Measurements from ENCODE around the gene TMEM182. TPM values are rescaled to one million over a fixed set of nuclear protein-coding genes. Genes with fewer than 3 reads are reported as not detected.

Gene TMEM182
- total RNA-seq, 1 experiment from 2014 or later: 6.7 TPM

DNA sequence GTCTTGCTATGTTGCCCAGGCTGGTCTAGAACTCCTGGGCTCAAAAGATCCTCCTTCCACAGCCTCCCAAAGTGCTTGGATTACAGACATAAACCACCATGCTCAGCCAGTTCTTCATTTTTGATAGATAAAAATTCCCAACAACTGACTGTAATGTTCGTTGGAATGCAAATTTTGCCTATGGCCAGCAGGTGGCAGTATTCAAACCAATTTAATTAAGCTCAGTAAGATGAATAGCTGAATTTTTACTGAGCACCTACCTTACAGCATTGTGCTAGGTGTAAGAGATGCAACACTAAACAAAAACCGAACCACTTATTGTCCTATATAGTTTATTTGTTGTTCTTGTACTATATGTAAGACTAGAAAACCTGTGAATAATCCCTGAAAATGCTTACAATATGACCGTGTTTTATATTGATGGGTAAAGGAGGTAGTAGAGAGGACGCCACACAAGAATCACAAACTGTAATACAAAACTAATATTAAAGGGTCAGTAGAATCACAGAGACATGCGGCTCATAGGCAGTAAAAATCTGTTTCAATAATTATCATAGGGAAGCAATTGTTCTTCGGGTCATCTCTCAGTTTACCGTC lies 8.2 kb upstream of the TMEM182 start:
- Histone ChIP-seq H3K27me3 (no peaks in the 10 kb centered on the region), H3K36me3 (no peaks in the 10 kb centered on the region; the same call in 1 of the 2 replicates)
- peak in 1 of 2 experiments; percentile 73 for DNase-seq

DNA sequence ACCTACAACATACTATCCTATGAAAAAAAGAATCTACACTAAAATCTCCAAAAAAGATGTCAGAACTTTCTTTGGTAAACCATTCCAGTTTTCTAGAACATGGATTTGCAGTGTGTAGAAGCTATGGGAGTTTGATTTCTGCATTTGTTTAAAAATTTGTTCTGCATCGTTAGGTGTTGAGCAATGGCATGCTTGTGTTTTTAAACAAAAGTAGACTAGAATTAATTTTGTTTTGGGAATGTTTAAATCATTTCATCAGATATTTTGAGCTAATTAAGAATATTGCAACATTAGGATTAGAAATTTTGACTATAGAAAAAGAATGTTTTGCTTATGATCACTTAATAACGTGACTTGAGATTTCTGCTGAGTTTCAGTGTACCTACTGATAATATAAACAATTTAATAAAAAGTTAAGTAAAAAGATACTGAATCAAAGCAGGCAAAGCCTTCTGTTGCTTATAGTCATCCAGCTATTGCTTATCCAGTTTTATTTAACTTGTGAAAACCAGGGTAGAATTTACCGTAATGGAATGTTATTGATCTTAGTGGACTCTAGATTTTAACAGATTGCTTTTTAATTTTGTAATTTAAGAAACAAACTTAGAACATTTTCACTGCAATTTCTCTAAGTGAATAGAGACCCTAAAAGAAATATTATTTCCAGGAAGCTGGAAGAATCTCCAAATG lies 7.2 kb upstream of the TMEM182 start:
- no peak overlapping the region for H3K4me3 ChIP-seq
- H3K4me1 ChIP-seq: no peaks in the 10 kb centered on the region
- no peaks in the 10 kb centered on the region for H3K27me3 ChIP-seq
- no peak overlapping the region for H3K27ac ChIP-seq
- DNase-seq: no peak
- H3K9me3 ChIP-seq (replicated peaks): no peaks in the 10 kb centered on the region
- no peaks in the 10 kb centered on the region; the same call in 1 of the 2 replicates for H3K36me3 ChIP-seq

More for the DNA sequence above, 8.2 kb upstream of the TMEM182 start:
- Histone ChIP-seq H3K4me3 (no peak overlapping the region), H3K27ac (no peak overlapping the region), H3K4me1 (no peaks in the 10 kb centered on the region), H3K9me3 (replicated peaks) (no peaks in the 10 kb centered on the region)

DNA sequence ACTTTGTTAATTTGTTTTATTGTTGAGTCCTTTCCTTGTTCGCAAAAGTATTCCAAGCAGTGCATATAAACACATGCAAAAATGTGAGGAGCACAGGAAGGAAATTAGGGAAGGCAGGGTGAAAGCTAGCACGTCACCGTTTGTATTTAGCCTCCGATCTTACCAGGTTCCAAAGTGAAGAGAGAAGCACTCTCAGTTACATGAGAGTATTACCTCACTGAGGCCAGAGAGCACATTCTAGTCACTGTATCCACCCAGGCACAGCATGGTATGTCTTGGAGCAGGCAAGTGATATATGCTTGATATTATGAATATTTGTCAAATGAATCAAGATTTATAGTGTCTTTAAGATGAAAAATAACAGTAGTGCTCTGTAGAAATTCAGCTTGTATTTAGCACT lies 6.5 kb upstream of the TMEM182 start:
- Histone ChIP-seq H3K36me3 (no peaks in the 10 kb centered on the region; the same call in 1 of the 2 replicates), H3K9me3 (replicated peaks) (no peaks in the 10 kb centered on the region), H3K27ac (no peak overlapping the region), H3K4me3 (no peak overlapping the region), H3K4me1 (no peaks in the 10 kb centered on the region), H3K27me3 (no peaks in the 10 kb centered on the region)
- DNase-seq: no peak

DNA sequence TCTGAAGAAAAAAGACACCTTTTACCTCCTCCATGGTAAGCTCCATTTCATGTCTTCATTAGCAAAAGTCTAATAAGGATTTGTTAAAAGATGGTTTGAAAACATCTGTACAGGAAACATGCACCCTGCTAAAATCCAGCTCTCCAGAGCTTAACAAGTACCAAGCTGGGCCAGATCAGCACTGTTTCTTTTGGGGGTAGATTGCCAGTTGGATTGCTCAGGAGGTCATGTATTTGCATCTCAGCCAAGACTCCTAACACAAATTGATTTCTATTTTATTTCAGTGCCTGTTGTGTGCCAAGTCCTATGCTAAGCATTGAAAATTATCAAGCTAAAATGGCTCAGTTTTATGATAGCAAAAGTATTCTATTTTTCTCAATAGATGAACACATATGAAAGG lies 3.4 kb upstream of the TMEM182 start:
- Histone ChIP-seq H3K9me3 (replicated peaks) (no peaks in the 10 kb centered on the region), H3K27me3 (no peaks in the 10 kb centered on the region), H3K4me1 (no peaks in the 10 kb centered on the region), H3K4me3 (no peak overlapping the region), H3K27ac (no peak overlapping the region), H3K36me3 (no peaks in the 10 kb centered on the region; the same call in 1 of the 2 replicates)
- no peak for DNase-seq

DNA sequence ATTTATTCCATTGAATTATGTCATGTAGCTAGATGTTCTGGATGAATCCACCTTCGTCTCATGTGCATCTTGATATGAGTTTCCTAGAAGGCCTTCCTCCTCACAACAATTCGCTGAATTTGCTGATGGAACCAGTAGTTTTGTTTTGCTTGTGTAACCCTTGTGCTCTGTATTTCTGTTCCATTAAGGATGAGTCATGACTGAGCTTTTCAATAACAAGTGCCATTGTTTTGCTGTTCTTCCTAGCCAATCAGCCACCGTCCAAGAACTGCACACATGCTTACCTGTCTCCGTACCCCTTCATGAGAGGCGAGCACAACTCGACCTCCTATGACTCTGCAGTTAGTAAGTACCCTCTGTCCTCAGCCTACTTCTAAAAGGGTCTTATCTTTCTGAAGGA lies 2.3 kb downstream of the TMEM182 start:
- no peak for DNase-seq
- Histone ChIP-seq H3K4me1 (no peaks in the 10 kb centered on the region), H3K27ac (no peak overlapping the region), H3K27me3 (no peaks in the 10 kb centered on the region), H3K9me3 (replicated peaks) (no peaks in the 10 kb centered on the region), H3K4me3 (no peak overlapping the region), H3K36me3 (peaks cover 2% of the 10 kb centered on the region)

DNA sequence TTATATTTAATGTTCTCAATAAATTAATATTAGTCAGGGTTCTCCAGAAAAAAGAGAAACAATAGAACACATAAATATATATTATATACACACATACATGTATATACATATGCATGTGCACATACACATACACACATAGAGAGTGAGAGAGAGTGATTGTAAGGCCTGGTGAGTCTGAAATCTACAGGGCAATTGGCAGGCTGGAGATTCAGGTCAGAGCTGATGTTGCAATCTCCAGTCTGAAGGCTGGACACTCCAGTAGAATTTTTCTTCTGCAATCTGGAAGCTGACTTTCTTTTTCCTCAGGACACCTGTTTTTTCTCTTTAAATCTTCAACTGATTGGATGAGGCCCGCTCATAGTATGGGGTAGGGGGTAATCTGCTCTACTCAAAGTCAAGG lies 3.2 kb downstream of the TMEM182 start:
- Histone ChIP-seq H3K27me3 (no peaks in the 10 kb centered on the region), H3K4me3 (no peak overlapping the region), H3K27ac (no peak overlapping the region), H3K9me3 (replicated peaks) (no peaks in the 10 kb centered on the region), H3K36me3 (peaks cover 2% of the 10 kb centered on the region), H3K4me1 (no peaks in the 10 kb centered on the region)
- no peak for DNase-seq

DNA sequence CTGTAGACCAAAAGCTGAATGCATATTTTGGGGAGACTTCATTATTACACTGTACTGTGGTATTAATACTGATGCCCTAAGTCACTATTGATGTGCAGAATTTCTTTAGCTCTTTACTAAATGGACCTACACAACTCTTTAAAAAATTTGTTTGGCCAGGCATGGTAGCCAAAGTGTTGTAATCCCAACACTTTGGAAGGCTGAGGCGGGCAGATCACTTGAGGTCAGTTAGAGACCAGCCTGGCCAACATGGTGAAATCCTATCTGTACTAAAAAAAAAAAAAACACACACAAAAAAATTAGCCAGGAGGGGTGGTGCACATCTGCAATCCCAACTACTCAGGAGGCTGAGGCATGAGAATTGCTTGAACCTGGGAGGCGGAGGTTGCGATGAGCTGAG lies 6.4 kb downstream of the TMEM182 start:
- Histone ChIP-seq H3K4me3 (no peak overlapping the region), H3K4me1 (peaks cover 6% of the 10 kb centered on the region; the same call in 1 of the 2 replicates), H3K27ac (no peak overlapping the region), H3K27me3 (no peaks in the 10 kb centered on the region), H3K36me3 (peaks cover 2% of the 10 kb centered on the region), H3K9me3 (replicated peaks) (no peaks in the 10 kb centered on the region)
- no peak for DNase-seq

DNA sequence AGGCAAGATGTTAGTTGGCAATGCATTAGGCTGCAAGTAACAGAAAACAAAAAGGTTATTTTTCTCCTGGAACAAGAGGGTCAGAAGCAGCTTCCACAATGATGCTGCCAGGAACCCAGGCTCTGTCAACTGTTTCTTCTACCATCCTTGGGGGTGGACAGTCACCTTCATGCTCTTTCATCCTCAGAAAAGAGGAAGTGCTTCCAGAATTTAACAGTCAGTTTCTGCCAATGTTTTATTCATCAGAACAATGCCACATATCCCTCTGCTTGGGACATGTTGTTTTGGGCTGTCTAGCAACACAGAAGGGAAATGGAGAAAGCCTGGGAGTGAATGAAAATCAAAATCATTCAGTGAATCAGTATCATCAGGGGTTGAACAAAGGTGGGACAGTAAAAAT lies 7.1 kb downstream of the TMEM182 start:
- H3K27ac ChIP-seq: no peak overlapping the region
- no peaks in the 10 kb centered on the region for H3K27me3 ChIP-seq

DNA sequence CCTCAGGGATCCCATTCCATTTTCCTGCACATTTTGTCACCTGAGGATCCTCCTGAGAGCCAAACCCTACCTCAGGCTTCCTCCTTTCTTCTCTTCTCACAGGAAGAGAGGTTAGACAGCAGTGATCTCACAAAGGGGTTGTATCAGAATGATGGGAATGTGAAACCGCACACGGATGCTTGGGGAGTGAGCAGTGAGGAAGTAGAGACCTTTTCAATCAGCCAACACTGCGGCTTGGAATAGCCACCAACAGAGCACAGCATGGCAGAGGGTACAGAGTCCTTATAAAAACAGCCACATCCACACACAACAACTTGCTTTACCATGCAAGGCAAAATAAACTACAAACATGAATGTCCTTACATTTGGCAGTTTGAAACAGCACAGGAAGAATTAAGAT lies 8.7 kb downstream of the TMEM182 start:
- no peak for DNase-seq
- no peak overlapping the region for H3K27ac ChIP-seq

More for the DNA sequence above, 7.1 kb downstream of the TMEM182 start:
- peaks cover 9% of the 10 kb centered on the region for H3K4me1 ChIP-seq
- H3K9me3 ChIP-seq (replicated peaks): no peaks in the 10 kb centered on the region
- no peak for DNase-seq
- H3K4me3 ChIP-seq: no peak overlapping the region
- peaks cover 2% of the 10 kb centered on the region for H3K36me3 ChIP-seq

DNA sequence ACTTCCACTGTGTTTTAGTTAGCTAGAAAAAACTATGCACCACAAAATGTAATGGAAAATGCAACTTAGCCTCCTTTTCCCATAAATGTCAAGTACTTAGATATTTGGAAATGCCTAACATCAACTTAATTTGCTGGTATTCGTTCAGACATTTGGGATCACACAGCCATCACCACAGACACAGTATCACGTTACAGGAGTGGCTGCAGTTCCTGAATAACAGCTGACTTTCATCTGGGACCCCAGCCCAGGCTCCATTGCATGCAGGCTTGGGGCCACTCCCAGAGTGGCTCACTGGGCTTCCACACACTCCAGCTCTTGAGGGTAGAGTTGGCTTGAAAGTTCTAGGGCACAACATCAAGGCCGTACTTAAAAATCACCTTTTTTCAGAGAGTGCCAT lies 9.3 kb downstream of the TMEM182 start:
- H3K27ac ChIP-seq: no peak overlapping the region
- H3K4me1 ChIP-seq: peaks cover 9% of the 10 kb centered on the region
- no peak overlapping the region for H3K4me3 ChIP-seq
- DNase-seq: peak; percentile 32 to 53
- H3K27me3 ChIP-seq: no peaks in the 10 kb centered on the region
- H3K36me3 ChIP-seq: no peaks in the 10 kb centered on the region; the same call in 1 of the 2 replicates
- no peaks in the 10 kb centered on the region for H3K9me3 ChIP-seq (replicated peaks)

More for the DNA sequence above, 8.7 kb downstream of the TMEM182 start:
- H3K4me3 ChIP-seq: no peak overlapping the region
- no peaks in the 10 kb centered on the region for H3K9me3 ChIP-seq (replicated peaks)
- no peaks in the 10 kb centered on the region for H3K27me3 ChIP-seq
- H3K36me3 ChIP-seq: no peaks in the 10 kb centered on the region; the same call in 1 of the 2 replicates
- peaks cover 9% of the 10 kb centered on the region for H3K4me1 ChIP-seq

DNA sequence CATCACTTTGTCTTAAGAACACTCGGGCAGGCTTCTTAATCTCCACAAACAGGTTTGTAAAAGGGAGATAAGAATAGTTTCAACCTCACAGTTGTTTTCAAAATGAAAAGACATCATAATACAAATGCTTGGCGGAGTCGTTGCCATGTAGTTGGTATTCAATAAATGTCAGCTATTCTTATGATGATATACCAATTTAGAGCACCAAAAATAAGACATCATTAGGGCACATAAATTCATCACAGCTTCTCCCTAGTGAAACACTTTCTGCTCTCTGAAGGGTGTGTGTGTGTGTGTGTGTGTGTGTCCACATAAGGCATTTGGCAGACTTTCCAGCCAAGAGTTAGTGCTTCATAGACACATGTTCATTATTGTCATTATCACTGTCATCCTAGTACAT lies 10.8 kb downstream of the TMEM182 start:
- Histone ChIP-seq H3K9me3 (replicated peaks) (no peaks in the 10 kb centered on the region), H3K4me1 (peaks cover 9% of the 10 kb centered on the region), H3K27me3 (no peaks in the 10 kb centered on the region), H3K36me3 (no peaks in the 10 kb centered on the region; the same call in 1 of the 2 replicates), H3K27ac (no peak overlapping the region), H3K4me3 (no peak overlapping the region)
- no peak for DNase-seq

DNA sequence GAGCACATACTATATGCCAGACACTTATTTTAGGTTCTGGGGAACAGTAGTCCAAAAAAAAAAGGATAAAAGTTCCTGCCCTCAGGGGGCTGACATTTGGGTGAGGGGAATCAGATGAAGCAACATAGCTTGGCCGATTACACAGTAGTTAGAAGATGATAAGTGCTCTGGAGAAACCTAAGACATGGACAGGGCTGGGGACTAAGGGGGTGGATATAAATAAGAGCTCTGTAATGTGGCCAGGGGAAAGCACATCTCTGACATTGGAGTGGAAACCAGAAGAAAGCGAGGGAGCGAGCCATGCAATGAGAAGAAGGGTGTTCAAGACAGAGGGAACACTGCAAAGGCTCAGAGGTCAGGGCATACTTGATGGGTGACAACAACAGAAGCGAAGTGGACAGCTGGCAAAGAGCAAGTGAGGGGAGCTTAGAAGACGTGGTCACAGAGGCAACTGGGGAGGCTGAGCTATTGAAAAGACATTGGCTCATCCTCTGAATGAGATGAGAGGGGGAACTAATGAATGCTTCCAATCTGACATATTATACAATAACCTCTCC lies 11.4 kb downstream of the TMEM182 start:
- peak; percentile 33 to 43 for DNase-seq

DNA sequence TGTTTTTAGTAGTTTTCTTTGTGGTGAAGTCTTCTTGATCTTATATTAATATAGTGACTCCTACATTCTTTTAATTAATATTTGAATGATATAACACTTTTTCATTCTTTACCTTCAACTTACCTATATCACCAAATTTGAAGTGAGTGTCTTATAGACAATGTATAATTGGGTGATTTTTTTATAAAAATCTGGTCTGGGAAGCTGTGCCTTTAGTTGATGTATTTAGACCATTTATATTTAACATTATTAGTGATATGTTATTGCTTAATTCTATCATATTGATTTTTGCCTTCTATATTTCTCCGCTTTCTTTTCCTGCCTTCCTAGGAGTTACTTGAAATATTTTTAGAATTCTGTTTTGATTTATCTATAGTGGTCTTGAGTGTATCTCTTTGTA lies 16.4 kb downstream of the TMEM182 start:
- H3K27ac ChIP-seq: no peak overlapping the region
- no peaks in the 10 kb centered on the region for H3K27me3 ChIP-seq
- DNase-seq: no peak
- H3K36me3 ChIP-seq: no peaks in the 10 kb centered on the region
- H3K4me3 ChIP-seq: no peak overlapping the region
- no peaks in the 10 kb centered on the region for H3K9me3 ChIP-seq (replicated peaks)
- H3K4me1 ChIP-seq: peaks cover 3% of the 10 kb centered on the region; the same call in 1 of the 2 replicates

More for the DNA sequence above, 11.4 kb downstream of the TMEM182 start:
- Histone ChIP-seq H3K9me3 (replicated peaks) (no peaks in the 10 kb centered on the region), H3K4me3 (no peak overlapping the region), H3K4me1 (peaks cover 9% of the 10 kb centered on the region), H3K36me3 (no peaks in the 10 kb centered on the region; the same call in 1 of the 2 replicates), H3K27me3 (no peaks in the 10 kb centered on the region), H3K27ac (no peak overlapping the region)

DNA sequence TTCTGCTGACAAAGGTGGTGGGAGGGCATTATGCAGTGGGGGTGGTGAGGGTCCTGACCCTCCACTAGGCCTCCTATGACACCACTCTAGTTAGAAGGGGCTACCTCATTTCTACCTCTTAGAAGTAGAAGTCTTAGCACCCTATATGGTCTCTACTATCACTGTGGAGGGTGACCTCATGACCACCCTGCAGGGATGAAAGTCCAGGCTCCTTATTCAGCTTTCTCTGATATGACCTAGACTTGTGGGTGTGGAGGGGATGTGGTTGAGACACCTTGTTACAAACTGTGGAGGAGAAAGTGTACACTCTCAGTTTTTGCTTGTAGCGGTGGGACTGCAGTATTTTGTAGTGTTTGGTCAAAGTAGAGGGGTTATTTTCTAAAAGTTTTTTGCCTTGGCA lies 18.6 kb downstream of the TMEM182 start:
- Histone ChIP-seq H3K27ac (no peak overlapping the region), H3K9me3 (replicated peaks) (no peaks in the 10 kb centered on the region), H3K4me1 (no peaks in the 10 kb centered on the region), H3K27me3 (no peaks in the 10 kb centered on the region), H3K4me3 (no peak overlapping the region), H3K36me3 (no peaks in the 10 kb centered on the region)
- no peak for DNase-seq

DNA sequence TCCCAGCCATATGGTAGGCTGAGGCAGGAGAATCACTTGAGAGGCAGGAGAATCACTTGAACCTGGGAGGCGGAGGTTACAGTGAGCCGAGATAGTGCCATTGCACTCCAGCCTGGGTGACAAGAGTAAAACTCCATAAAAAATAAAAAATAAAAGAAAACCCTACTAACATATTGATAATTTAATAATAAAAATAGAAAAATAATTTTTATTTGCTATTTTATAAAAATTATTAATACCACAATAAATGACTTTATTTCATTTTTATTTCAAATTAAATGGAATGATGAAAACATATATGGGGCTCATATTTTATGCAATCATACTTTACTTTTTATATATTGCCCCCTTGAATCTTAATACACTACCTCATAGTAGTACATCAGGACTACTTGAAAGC lies 20.4 kb downstream of the TMEM182 start:
- Histone ChIP-seq H3K36me3 (no peaks in the 10 kb centered on the region), H3K4me3 (no peak overlapping the region), H3K9me3 (replicated peaks) (no peaks in the 10 kb centered on the region), H3K4me1 (no peaks in the 10 kb centered on the region), H3K27ac (no peak overlapping the region), H3K27me3 (no peaks in the 10 kb centered on the region)
- DNase-seq: no peak
